NCI-H82 treated with DMSO at 0.1 percent for 48 hours (cell line): ENCODE measurements around the gene BNIP5.
"Not testable (repeated sequence)": the region's sequence is repeated elsewhere in the genome, so short reads cannot be mapped to it uniquely, and the experiment has no call there.

Experiments
- DNase-seq: peaks from one replicate; lab custom pipeline; 2025; ENCODE audit not compliant: unreplicated experiment; lab: John Stamatoyannopoulos, UW

BNIP5 gene

GRCh38 chr6:36345681-36346466, 9.2 kb upstream of the BNIP5 start:
- no peak for DNase-seq

- no peak for DNase-seq
These were observed 6.5 kb upstream of the BNIP5 start for GRCh38 chr6:36343109-36343680.

GRCh38 chr6:36340618-36341454, 4.1 kb upstream of the BNIP5 start:
- peak; percentile 13 for DNase-seq

- no peak for DNase-seq
These were observed 3.6 kb upstream of the BNIP5 start for GRCh38 chr6:36340306-36340617.

- no peak for DNase-seq
These were observed 2.5 kb upstream of the BNIP5 start for GRCh38 chr6:36339146-36339545.

- DNase-seq: not testable (repeated sequence)
These were observed 1.5 kb upstream of the BNIP5 start for GRCh38 chr6:36338223-36338622.

- no peak for DNase-seq
These were observed 1.1 kb upstream of the BNIP5 start for GRCh38 chr6:36337814-36338213.

- no peak for DNase-seq
These were observed 429 bp downstream of the BNIP5 start for GRCh38 chr6:36336208-36336710.

GRCh38 chr6:36335465-36336207, 1.1 kb downstream of the BNIP5 start:
- no peak for DNase-seq

- DNase-seq: no peak
These were observed 1.7 kb downstream of the BNIP5 start for GRCh38 chr6:36334832-36335459.

GRCh38 chr6:36333931-36334725, 2.6 kb downstream of the BNIP5 start:
- DNase-seq: no peak

- DNase-seq: no peak
These were observed 3.4 kb downstream of the BNIP5 start for GRCh38 chr6:36333171-36333895.

GRCh38 chr6:36331381-36331780, 5.3 kb downstream of the BNIP5 start:
- no peak for DNase-seq

GRCh38 chr6:36330366-36330765, 6.3 kb downstream of the BNIP5 start:
- DNase-seq: no peak

- DNase-seq: no peak
These were observed 6.8 kb downstream of the BNIP5 start for GRCh38 chr6:36329798-36330291.

GRCh38 chr6:36328600-36328999, 8.1 kb downstream of the BNIP5 start:
- no peak for DNase-seq

- no peak for DNase-seq
These were observed 8.8 kb downstream of the BNIP5 start for GRCh38 chr6:36327919-36328236.

GRCh38 chr6:36327226-36327918, 9.3 kb downstream of the BNIP5 start:
- DNase-seq: no peak
